ENCODE data around the gene TBC1D19.

The TBC1D19 gene

GRCh38 chr4:26594778-26595177 lies 10.9 kb downstream of the TBC1D19 start:
- TF ChIP-seq CTCF (IDR thresholded peaks at IDR 0.05; ENCODE audit: control insufficient read depth, extremely low read depth, insufficient read depth), result no peak
- no peak for DNase-seq (ENCODE audit: low read depth)
- no peak overlapping the region for H3K4me3 ChIP-seq (ENCODE audit: low read depth, low read length)

GRCh38 chr4:26596843-26597242 lies 13.0 kb downstream of the TBC1D19 start:
- no peak overlapping the region for H3K4me3 ChIP-seq (ENCODE audit: low read depth, low read length)
- peak; percentile 8 for DNase-seq (ENCODE audit: low read depth)
- no peak for TF ChIP-seq CTCF (IDR thresholded peaks at IDR 0.05; ENCODE audit: control insufficient read depth, extremely low read depth, insufficient read depth)

- no peak for DNase-seq (ENCODE audit: low read depth)
- no peak overlapping the region for H3K4me3 ChIP-seq (ENCODE audit: low read depth, low read length)
- TF ChIP-seq CTCF (IDR thresholded peaks at IDR 0.05; ENCODE audit: control insufficient read depth, extremely low read depth, insufficient read depth), result no peak
Measured at GRCh38 chr4:26601204-26601603, 17.3 kb downstream of the TBC1D19 start.

GRCh38 chr4:26607776-26608175 lies 23.9 kb downstream of the TBC1D19 start:
- H3K4me3 ChIP-seq (ENCODE audit: low read depth, low read length), result no peak overlapping the region
- no peak for DNase-seq (ENCODE audit: low read depth)
- TF ChIP-seq CTCF (IDR thresholded peaks at IDR 0.05; ENCODE audit: control insufficient read depth, extremely low read depth, insufficient read depth), result no peak

- TF ChIP-seq CTCF (IDR thresholded peaks at IDR 0.05; ENCODE audit: control insufficient read depth, extremely low read depth, insufficient read depth), result no peak
- DNase-seq (ENCODE audit: low read depth), result no peak
- no peak overlapping the region for H3K4me3 ChIP-seq (ENCODE audit: low read depth, low read length)
Measured at GRCh38 chr4:26609391-26609790, 25.5 kb downstream of the TBC1D19 start.

- DNase-seq (ENCODE audit: low read depth), result no peak
- H3K4me3 ChIP-seq (ENCODE audit: low read depth, low read length), result no peak overlapping the region
- no peak for TF ChIP-seq CTCF (IDR thresholded peaks at IDR 0.05; ENCODE audit: control insufficient read depth, extremely low read depth, insufficient read depth)
Measured at GRCh38 chr4:26609868-26610267, 26.0 kb downstream of the TBC1D19 start.

GRCh38 chr4:26611372-26611771 lies 27.5 kb downstream of the TBC1D19 start:
- H3K4me3 ChIP-seq (ENCODE audit: low read depth, low read length), result no peak overlapping the region
- no peak for DNase-seq (ENCODE audit: low read depth)
- no peak for TF ChIP-seq CTCF (IDR thresholded peaks at IDR 0.05; ENCODE audit: control insufficient read depth, extremely low read depth, insufficient read depth)

Data from LNCaP clone FGC (cell line).